Activated naive CD4-positive, alpha-beta T cell treated with anti-CD3 and anti-CD28 coated beads, Interleukin-2, amount 50 U/mL, for 72 hours (primary cell): ENCODE data around the gene KMT2C. TPM values are rescaled to one million over a fixed set of nuclear protein-coding genes. Genes with fewer than 3 reads are reported as not detected.
"Not testable (repeated sequence)": the region's sequence is repeated elsewhere in the genome, so short reads cannot be mapped to it uniquely, and the experiment has no call there.

Source experiments
- ATAC-seq, 2 donors: fragments of 150-1000 bp; cut with Tn5 transposase; 2 replicates each; pipeline ENCODE4 v1.10.0; 2021; ENCODE audit warnings: mild to moderate bottlenecking in 2 of 2, moderate library complexity in 2 of 2
- DNase-seq, 2 donors: peaks; one replicate each; pipeline ENCODE4 v3.0.0; 2021 to 2022; ENCODE audit warnings: low spot score in 2 of 2
- H3K27ac Mint-ChIP-seq, 2 donors: one replicate each; pipeline ENCODE4 v1.8.0; 2022; ENCODE audit warnings: mild to moderate bottlenecking in 2 of 2, mixed read lengths in 2 of 2
- H3K36me3 Mint-ChIP-seq, 2 donors: one replicate each; pipeline ENCODE4 v1.8.0; 2022; ENCODE audit warnings: mixed read lengths in 2 of 2
- H3K9me3 Mint-ChIP-seq, 2 donors: one replicate each; pipeline ENCODE4 v1.8.0; 2022; ENCODE audit warnings: mixed read lengths in 2 of 2
- total RNA-seq, 2 donors: library from RNA; stranded (reverse); gene quantifications; one replicate each; pipeline ENCODE4 v1.2.3, GENCODE V29; 2022

The KMT2C gene
- total RNA-seq, 2 donors from 2014 or later: 65.7 to 69.1 TPM

DNA sequence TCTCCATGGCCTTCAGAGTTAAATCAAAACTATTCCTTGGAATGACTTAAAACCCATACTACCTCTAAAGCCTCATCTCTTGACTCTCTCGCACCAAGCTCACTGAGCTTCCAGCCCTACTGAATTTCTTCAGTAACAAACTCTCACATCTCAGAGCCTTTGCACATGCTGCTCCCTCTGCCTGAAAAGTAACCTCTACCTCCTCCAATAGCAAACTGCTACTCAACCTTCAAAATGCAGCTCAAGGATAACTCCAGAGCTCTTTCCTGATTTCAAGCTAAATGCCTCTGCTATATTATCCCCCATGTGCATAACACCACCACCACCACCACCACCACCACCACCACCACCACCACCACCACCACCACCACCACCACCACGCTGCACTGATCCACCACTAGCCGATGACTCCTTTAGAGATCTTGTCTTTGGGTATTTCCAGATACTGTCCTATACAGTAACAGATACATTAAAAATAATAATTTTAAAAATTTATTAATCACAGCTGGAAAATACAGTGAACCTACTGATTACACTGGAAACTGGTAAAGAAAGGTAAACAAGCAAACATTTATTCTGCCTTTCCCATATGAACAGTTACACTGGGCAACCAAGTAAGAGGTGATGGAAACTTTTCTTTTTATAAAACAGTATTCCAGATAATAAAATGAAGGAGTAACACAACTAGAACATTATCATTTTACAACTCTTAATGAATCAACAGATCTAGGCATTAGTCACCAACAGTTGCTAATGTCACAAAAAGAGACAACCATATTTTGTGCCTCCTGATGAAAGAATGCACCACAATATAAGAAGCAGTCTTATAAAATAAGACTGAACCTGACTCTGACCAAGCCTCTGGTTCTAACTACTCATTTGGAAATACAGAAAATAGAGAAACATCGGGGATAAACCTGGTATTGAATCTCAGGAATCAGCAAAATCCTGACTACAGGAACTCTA lies 51.3 kb downstream of the KMT2C start:
- H3K9me3 Mint-ChIP-seq, H3K36me3 Mint-ChIP-seq: not testable (repeated sequence)
- peak; percentile 32 to 36 for ATAC-seq

GRCh38 chr7:152383341-152384234 lies 52.2 kb downstream of the KMT2C start:
- ATAC-seq (peak; percentile 16 to 50), DNase-seq (no peak)
- H3K27ac Mint-ChIP-seq: no peak overlapping the region
- peaks cover 0 to 7% of the 10 kb centered on the region in 2 donors for H3K36me3 Mint-ChIP-seq
- peaks cover 0 to 5% of the 10 kb centered on the region in 2 donors for H3K9me3 Mint-ChIP-seq

More for the DNA sequence above, 51.3 kb downstream of the KMT2C start:
- not testable (repeated sequence) for DNase-seq, H3K27ac Mint-ChIP-seq

DNA sequence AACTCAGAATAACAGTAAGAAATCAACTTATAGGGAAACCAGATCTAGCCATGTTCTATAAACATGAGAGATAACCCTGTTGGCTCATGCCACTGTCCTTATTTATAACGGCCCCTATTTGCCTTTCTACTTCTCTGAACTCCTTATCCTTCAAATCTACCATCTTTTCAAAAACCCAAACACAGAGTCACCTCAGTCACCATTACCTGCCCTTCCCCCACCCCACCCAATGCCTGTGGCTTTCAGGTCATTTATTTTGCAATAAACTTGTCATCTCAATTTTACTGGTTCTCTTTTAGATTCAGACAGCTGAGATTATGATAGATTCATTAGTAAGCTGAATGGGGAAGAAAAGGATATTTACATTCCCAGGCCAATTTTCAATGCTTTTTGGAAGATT lies 53.6 kb downstream of the KMT2C start:
- peaks cover 0 to 5% of the 10 kb centered on the region in 2 donors for H3K9me3 Mint-ChIP-seq
- peaks cover 0 to 15% of the 10 kb centered on the region in 2 donors for H3K36me3 Mint-ChIP-seq
- H3K27ac Mint-ChIP-seq: no peak overlapping the region
- no peak for ATAC-seq
- no peak for DNase-seq

DNA sequence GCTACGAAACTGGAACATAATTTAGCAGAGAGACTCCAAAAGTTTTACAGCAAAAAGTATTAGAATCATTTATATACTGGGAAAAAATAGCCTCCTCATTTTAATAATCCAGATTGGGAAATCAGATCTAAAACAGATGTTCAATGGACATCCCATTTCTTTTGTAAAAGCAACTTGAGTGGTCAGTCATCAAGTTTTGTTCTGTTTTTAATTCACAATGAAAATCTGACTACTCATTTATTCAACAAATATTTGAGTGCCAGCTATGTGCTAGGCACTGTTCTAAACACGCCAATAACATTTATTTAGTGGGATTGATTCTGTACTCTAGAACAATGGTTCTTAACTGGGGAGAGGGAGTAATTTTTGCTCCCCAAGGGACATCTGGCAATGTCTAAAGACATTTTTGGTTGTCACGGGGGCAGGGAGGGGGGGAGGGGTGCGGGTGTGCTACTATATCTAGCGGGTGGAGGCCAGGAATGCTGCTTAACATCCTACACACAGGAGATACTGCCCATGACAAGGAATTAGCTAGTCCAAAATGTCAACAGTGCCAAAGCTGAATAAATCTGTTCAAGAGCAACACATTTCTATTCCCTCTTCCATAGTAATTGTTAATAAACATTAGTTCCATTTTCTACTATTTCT lies 54.7 kb downstream of the KMT2C start:
- ATAC-seq, DNase-seq, H3K27ac Mint-ChIP-seq: not testable (repeated sequence)
- Mint-ChIP-seq H3K9me3 (peaks cover 0 to 11% of the 10 kb centered on the region in 2 donors), H3K36me3 (peaks cover 0 to 24% of the 10 kb centered on the region in 2 donors)

DNA sequence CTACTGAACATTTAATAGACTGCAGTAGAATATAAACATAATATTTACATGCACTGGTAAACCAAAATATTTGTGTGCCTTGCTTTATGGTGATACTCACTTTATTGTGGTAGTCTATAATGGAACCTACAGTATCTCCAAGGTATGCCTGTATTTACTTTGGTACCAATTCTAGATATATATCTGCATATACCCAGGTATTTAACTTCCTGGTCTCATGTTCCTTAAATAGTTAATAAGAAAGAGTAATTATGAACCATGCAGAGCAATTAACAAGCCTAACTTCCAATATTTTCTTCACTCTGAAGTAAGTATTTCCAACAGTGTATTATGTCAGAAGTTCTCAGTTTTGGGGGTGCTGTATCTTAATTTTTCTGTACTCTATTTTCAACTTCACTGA lies 57.3 kb downstream of the KMT2C start:
- not testable (repeated sequence) for DNase-seq, ATAC-seq, H3K27ac Mint-ChIP-seq
- Mint-ChIP-seq H3K36me3 (peaks cover 0 to 31% of the 10 kb centered on the region in 2 donors), H3K9me3 (peaks cover 0 to 13% of the 10 kb centered on the region in 2 donors)

- H3K9me3 Mint-ChIP-seq: peaks cover 6 to 13% of the 10 kb centered on the region in 2 donors
- peaks cover 0 to 36% of the 10 kb centered on the region in 2 donors for H3K36me3 Mint-ChIP-seq
- not testable (repeated sequence) for DNase-seq, ATAC-seq, H3K27ac Mint-ChIP-seq
Observed at GRCh38 chr7:152376716-152377484, 58.9 kb downstream of the KMT2C start.

- Mint-ChIP-seq H3K36me3 (peaks cover 0 to 31% of the 10 kb centered on the region in 2 donors), H3K27ac (peak overlapping the region in 1 of 2 donors; percentile 58), H3K9me3 (peaks cover 10 to 13% of the 10 kb centered on the region in 2 donors)
- ATAC-seq (no peak), DNase-seq (no peak)
Observed at GRCh38 chr7:152370297-152370696, 65.5 kb downstream of the KMT2C start.

DNA sequence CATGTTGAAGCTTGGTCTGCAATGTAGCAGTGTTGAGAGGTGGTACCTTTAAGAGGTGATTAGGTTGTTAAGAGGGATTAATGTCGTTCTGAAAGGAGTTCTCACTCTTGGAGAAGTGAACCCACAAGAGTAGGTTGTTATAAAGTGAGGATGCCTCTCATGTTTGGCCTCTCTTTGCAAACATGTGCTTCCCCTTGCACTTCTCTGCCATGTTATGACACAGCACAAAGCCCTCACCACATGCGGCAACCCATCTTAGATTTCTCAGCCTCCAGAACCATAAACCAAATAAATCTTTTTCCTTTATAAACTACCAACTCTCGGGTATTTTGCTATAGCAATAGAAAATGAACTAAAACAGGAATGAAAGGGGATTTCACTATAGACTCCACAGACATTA lies 66.3 kb downstream of the KMT2C start:
- DNase-seq (no peak), ATAC-seq (no peak)
- H3K36me3 Mint-ChIP-seq: peaks cover 0 to 31% of the 10 kb centered on the region in 2 donors
- H3K27ac Mint-ChIP-seq: peak overlapping the region in 1 of 2 donors; percentile 58
- H3K9me3 Mint-ChIP-seq: peaks cover 10 to 13% of the 10 kb centered on the region in 2 donors

DNA sequence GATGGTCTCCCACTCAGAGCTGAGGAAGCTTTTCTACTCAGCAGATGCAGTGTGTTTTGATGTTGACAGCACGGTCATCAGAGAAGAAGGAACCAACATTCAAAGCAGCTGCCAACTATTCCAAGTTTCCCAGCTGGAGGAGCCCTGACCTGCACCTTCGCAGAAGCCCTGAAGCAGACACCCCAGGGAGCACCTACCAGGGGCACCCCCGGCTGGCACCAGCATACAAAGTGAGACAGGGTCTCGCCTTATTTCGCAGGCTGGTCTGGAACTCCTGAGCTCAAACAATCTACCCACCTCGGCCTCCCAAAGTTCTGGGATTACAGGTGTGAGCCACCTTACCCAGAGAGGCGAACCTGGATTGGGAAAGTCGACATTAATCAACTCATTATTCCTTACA lies 68.6 kb downstream of the KMT2C start:
- H3K9me3 Mint-ChIP-seq: peaks cover 4 to 21% of the 10 kb centered on the region in 2 donors
- peaks cover 0 to 31% of the 10 kb centered on the region in 2 donors for H3K36me3 Mint-ChIP-seq
- no peak for DNase-seq
- ATAC-seq: no peak
- no peak overlapping the region for H3K27ac Mint-ChIP-seq

- no peak for DNase-seq
- Mint-ChIP-seq H3K27ac (no peak overlapping the region), H3K36me3 (peaks cover 0 to 31% of the 10 kb centered on the region in 2 donors), H3K9me3 (peaks cover 4 to 21% of the 10 kb centered on the region in 2 donors)
- no peak for ATAC-seq
Observed at GRCh38 chr7:152366662-152367061, 69.1 kb downstream of the KMT2C start.

GRCh38 chr7:152365982-152366603 lies 69.7 kb downstream of the KMT2C start:
- peaks cover under 1 to 21% of the 10 kb centered on the region in 2 donors for H3K9me3 Mint-ChIP-seq
- no peak overlapping the region for H3K27ac Mint-ChIP-seq
- DNase-seq (no peak), ATAC-seq (no peak)
- peaks cover 0 to 31% of the 10 kb centered on the region in 2 donors for H3K36me3 Mint-ChIP-seq

DNA sequence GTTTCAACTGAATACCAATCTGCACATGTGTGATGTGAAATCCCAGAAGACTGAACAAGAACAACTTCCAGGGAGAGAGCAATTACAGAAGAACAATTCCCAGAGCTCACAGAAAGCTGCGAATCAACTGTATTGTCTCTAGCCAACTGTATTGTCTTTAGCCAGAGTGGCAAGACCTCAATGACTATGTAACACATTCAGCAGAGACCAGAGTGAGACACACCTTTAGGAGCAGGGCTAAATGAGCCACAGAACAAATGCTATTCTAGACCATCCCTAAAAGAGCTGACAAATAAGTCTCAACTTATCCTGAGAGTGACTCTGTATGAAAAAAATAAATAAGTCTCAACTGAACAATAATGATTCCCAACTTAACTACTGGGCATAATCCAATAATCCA lies 72.0 kb downstream of the KMT2C start:
- H3K9me3 Mint-ChIP-seq: peaks cover 0 to 21% of the 10 kb centered on the region in 2 donors
- ATAC-seq (no peak), DNase-seq (no peak)
- peaks cover 0 to 31% of the 10 kb centered on the region in 2 donors for H3K36me3 Mint-ChIP-seq
- peak overlapping the region in 1 of 2 donors; percentile 33 for H3K27ac Mint-ChIP-seq

GRCh38 chr7:152362128-152362926 lies 73.5 kb downstream of the KMT2C start:
- no peak for DNase-seq
- no peak for ATAC-seq
- Mint-ChIP-seq H3K27ac (no peak overlapping the region), H3K9me3 (peaks cover 0 to 16% of the 10 kb centered on the region in 2 donors), H3K36me3 (peaks cover 0 to 21% of the 10 kb centered on the region in 2 donors)

DNA sequence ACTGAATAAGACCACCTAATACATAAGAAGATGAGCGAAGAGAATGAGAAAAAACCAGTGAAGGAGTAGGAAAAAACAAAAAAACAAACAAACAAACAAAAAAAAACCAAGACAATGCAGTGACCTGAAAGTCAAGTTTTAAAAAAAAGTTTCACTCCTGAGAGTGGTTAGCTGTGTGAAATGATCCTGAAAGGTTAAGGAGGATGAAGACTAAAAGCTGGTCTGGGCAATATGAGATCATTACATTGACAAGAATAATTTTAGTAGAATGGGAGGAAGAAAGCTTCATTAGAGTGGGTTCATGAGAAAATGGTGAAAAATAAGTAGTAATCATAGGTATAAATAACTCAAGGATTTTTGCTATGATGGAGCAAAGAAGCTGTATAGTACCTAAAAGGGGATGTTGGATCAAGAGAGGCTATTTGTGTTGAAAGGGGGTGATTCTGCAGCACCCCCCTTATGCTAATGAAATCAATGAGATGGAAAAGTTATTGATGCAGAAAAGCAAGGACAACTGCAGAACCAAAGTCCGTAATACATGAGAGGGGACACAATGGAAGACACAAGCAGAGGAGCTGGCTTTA lies 80.2 kb downstream of the KMT2C start:
- Mint-ChIP-seq H3K27ac (no peak overlapping the region), H3K36me3 (peaks cover 27 to 40% of the 10 kb centered on the region in 2 donors), H3K9me3 (peaks cover 0 to 9% of the 10 kb centered on the region in 2 donors)
- ATAC-seq: no peak
- no peak for DNase-seq
